Smooth muscle cell (in vitro differentiated cells): ENCODE results near the gene EVC. TPM values are rescaled to one million over a fixed set of nuclear protein-coding genes. Genes with fewer than 3 reads are reported as not detected.

ENCODE experiments used
- DNase-seq: peaks from one replicate; lab custom pipeline; 2025; ENCODE audit not compliant: unreplicated experiment; lab: John Stamatoyannopoulos, UW
- H2AFZ ChIP-seq: fragments of 200-600 bp; sonication (generic); 2 replicates; pipeline ENCODE4 v1.6.0; 2016; ENCODE audit warnings: antibody characterized with exemption, low read depth, mild to moderate bottlenecking
- H3F3A ChIP-seq: fragments of 200-600 bp; sonication (generic); 2 replicates; pipeline ENCODE4 v1.6.0; 2017; ENCODE audit warnings: antibody characterized with exemption, low read depth
- H3K27ac ChIP-seq: fragments of 200-600 bp; sonication (generic); 2 replicates; pipeline ENCODE4 v1.5.1; 2016; ENCODE audit warnings: low read depth, mild to moderate bottlenecking
- H3K27me3 ChIP-seq: fragments of 200-600 bp; sonication (generic); 2 replicates; pipeline ENCODE4 v1.6.1; 2016; ENCODE audit warnings: low read depth, mild to moderate bottlenecking
- H3K36me3 ChIP-seq: fragments of 200-600 bp; sonication (generic); 2 replicates; pipeline ENCODE4 v1.5.1; 2016; ENCODE audit warnings: low read depth
- H3K4me1 ChIP-seq: fragments of 200-600 bp; sonication (generic); 2 replicates; pipeline ENCODE4 v1.5.1; 2016; ENCODE audit warnings: low read depth
- H3K4me2 ChIP-seq: fragments of 200-600 bp; sonication (generic); 2 replicates; pipeline ENCODE4 v1.6.0; 2016; ENCODE audit warnings: mild to moderate bottlenecking
- H3K4me3 ChIP-seq: fragments of 200-600 bp; sonication (generic); 2 replicates; pipeline ENCODE4 v1.5.1; 2016; ENCODE audit warnings: mild to moderate bottlenecking
- H3K79me2 ChIP-seq: fragments of 200-600 bp; sonication (generic); 2 replicates; pipeline ENCODE4 v1.6.0; 2016; ENCODE audit warnings: low read depth, mild to moderate bottlenecking
- H3K9ac ChIP-seq: fragments of 200-600 bp; sonication (generic); 2 replicates; pipeline ENCODE4 v1.6.0; 2016; ENCODE audit warnings: low read depth
- H3K9me3 ChIP-seq: fragments of 200-600 bp; sonication (generic); replicated peaks from 2 replicates; pipeline ENCODE4 v1.5.1; 2016; ENCODE audit warnings: low read depth
- H4K20me1 ChIP-seq: fragments of 200-600 bp; sonication (generic); 2 replicates; pipeline ENCODE4 v1.6.0; 2016; ENCODE audit warnings: low read depth
- WGBS: methylation state at CpG from one replicate; pipeline ENCODE4 v1.1.7; 2016; ENCODE audit warnings: low lambda C conversion rate; 5-methylcytosine and 5-hydroxymethylcytosine counted together
- polyA plus RNA-seq: library from polyadenylated mRNA; unstranded; fragments of >200 nt; fragmentation: Nextera tagmentation; extraction: Ambion mirVana; gene quantifications from 2 replicates; pipeline ENCODE4 v1.2.1, GENCODE V29; 2016
- total RNA-seq: library from RNA; depleted of rRNA; stranded (reverse); fragments of >200 nt; gene quantifications from 2 replicates; pipeline ENCODE4 v1.2.3, GENCODE V29; 2014
- TF ChIP-seq, protein P1 (sequence below): fragments of 200-600 bp; sonication (generic); IDR thresholded peaks from 2 replicates; pipeline ENCODE4 v1.5.1; 2017; ENCODE audit warnings: borderline replicate concordance, mild to moderate bottlenecking, antibody characterized with exemption; ENCODE audit not compliant: insufficient read depth, poor library complexity, severe bottlenecking

The EVC gene
- total and polyA plus RNA-seq, 2 experiments from 2014 or later, result 7.5 to 15.5 TPM

DNA sequence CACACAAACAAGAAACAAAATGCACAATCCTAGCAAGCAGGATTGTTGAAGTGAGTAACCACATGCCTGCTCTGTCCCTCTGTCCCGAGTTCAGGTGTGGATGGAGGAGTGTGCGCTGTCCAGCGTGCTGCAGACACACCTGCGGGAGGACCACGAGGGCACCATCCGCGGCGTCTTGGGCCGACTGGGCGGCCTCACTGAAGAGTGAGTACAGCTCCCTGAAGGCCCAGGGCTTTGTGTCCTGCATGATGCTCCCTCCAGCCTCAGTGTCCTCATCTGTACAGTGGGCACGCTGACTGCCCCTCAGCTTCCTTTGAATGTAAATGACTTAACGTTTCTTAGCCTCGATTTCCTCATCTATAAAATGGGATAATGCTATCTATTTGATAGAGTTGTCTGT lies 82.5 kb downstream of the EVC start:
- Histone ChIP-seq H3K9me3 (no peaks in the 10 kb centered on the region), H3K79me2 (no peaks in the 10 kb centered on the region), H3K4me3 (no peak overlapping the region), H4K20me1 (no peaks in the 10 kb centered on the region), H2AFZ (no peak overlapping the region), H3K27me3 (no peaks in the 10 kb centered on the region), H3K36me3 (peaks cover 4% of the 10 kb centered on the region), H3K4me1 (no peaks in the 10 kb centered on the region), H3K27ac (no peak overlapping the region), H3K4me2 (no peak overlapping the region), H3F3A (no peaks in the 10 kb centered on the region), H3K9ac (no peak overlapping the region)
- TF ChIP-seq, protein P1, sequence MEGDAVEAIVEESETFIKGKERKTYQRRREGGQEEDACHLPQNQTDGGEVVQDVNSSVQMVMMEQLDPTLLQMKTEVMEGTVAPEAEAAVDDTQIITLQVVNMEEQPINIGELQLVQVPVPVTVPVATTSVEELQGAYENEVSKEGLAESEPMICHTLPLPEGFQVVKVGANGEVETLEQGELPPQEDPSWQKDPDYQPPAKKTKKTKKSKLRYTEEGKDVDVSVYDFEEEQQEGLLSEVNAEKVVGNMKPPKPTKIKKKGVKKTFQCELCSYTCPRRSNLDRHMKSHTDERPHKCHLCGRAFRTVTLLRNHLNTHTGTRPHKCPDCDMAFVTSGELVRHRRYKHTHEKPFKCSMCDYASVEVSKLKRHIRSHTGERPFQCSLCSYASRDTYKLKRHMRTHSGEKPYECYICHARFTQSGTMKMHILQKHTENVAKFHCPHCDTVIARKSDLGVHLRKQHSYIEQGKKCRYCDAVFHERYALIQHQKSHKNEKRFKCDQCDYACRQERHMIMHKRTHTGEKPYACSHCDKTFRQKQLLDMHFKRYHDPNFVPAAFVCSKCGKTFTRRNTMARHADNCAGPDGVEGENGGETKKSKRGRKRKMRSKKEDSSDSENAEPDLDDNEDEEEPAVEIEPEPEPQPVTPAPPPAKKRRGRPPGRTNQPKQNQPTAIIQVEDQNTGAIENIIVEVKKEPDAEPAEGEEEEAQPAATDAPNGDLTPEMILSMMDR, result no peak
- WGBS, result 96% methylated on average over 13 of the region's 13 CpGs
- DNase-seq, result no peak

DNA sequence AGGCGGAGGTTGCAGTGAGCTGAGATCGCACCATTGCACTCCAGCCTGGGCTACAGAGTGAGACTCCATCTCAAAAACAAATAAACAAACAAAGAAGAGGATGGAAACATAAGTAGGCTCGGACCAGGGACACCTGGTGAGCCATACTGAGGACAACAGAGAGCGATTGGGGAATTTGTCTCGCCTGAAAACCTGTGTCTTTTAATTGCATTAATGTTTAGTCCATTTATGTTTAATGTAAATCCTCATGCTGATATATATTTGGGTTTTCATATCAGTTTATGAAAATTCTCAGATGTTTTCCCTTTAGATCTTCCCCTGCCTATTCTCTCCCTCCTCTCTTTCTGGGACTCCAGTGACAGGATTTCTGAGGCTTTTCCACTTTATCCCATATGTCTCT lies 84.6 kb downstream of the EVC start:
- H4K20me1 ChIP-seq, result no peaks in the 10 kb centered on the region
- no peaks in the 10 kb centered on the region for H3K9me3 ChIP-seq
- no peak overlapping the region for H3K4me2 ChIP-seq
- DNase-seq, result no peak
- H2AFZ ChIP-seq, result no peak overlapping the region
- peaks cover 4% of the 10 kb centered on the region for H3K36me3 ChIP-seq
- H3K79me2 ChIP-seq, result no peaks in the 10 kb centered on the region
- no peak overlapping the region for H3K4me3 ChIP-seq
- 98% methylated on average over 5 of the region's 5 CpGs for WGBS
- H3K27me3 ChIP-seq, result no peaks in the 10 kb centered on the region
- no peaks in the 10 kb centered on the region for H3K4me1 ChIP-seq
- no peak overlapping the region for H3K27ac ChIP-seq
- H3F3A ChIP-seq, result no peaks in the 10 kb centered on the region
- no peak overlapping the region for H3K9ac ChIP-seq
- TF ChIP-seq, protein P1, result no peak

DNA sequence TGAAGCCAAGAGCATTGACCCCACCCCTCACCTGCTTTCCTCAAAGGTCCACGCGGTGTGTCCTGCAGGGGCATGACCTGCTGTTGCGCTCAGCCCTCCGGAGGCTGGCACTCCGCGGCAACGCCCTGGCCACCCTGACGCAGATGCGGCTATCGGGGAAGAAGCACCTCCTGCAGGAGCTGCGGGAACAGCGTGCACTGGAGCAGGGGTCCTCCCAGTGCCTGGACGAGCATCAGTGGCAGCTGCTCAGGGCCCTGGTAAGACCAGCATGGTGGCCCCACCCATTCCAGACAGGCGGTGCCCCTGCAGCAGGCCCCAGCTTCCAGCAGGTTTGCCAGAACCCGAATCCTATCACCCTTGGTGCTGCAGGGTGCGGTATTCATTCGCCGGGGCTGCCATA lies 86.0 kb downstream of the EVC start:
- H3K79me2 ChIP-seq, result no peaks in the 10 kb centered on the region
- 98% methylated on average over 18 of the region's 18 CpGs for WGBS
- no peak for DNase-seq

DNA sequence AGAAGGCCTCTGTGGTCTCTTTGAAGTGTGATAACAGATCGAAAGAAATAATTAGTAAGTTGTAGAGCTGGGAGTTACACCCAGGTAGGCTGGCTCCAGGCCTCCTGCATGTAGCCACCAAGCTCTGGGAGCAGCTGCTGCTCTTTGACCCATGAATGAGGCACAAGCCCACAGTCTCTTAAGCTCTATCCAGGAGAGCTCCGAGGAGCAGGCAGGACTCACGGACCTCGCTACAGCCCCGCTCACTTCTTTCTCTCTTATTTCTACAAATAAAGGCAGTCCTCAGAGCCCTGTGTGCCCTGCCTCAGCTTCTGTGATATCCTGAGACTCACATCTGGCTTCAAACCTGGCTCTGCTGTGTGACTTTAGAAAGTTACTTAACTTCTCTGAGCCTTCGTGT lies 86.9 kb downstream of the EVC start:
- no peaks in the 10 kb centered on the region for H3F3A ChIP-seq
- DNase-seq, result no peak
- H3K9me3 ChIP-seq, result no peaks in the 10 kb centered on the region
- no peak overlapping the region for H2AFZ ChIP-seq
- WGBS, result 96% methylated on average over 6 of the region's 6 CpGs
- H3K36me3 ChIP-seq, result no peaks in the 10 kb centered on the region
- H3K4me1 ChIP-seq, result no peaks in the 10 kb centered on the region
- no peaks in the 10 kb centered on the region for H3K79me2 ChIP-seq
- H3K27ac ChIP-seq, result no peak overlapping the region
- no peak overlapping the region for H3K4me2 ChIP-seq
- no peak overlapping the region for H3K9ac ChIP-seq
- TF ChIP-seq, protein P1, result no peak
- H3K27me3 ChIP-seq, result no peaks in the 10 kb centered on the region
- H4K20me1 ChIP-seq, result no peaks in the 10 kb centered on the region
- no peak overlapping the region for H3K4me3 ChIP-seq

More for the DNA sequence above, 86.0 kb downstream of the EVC start:
- Histone ChIP-seq H3F3A (no peaks in the 10 kb centered on the region), H2AFZ (no peak overlapping the region), H3K4me3 (no peak overlapping the region), H3K4me1 (no peaks in the 10 kb centered on the region), H3K27ac (no peak overlapping the region), H3K27me3 (no peaks in the 10 kb centered on the region), H3K36me3 (peaks cover 4% of the 10 kb centered on the region), H4K20me1 (no peaks in the 10 kb centered on the region), H3K9me3 (no peaks in the 10 kb centered on the region), H3K4me2 (no peak overlapping the region), H3K9ac (no peak overlapping the region)
- TF ChIP-seq, protein P1, result no peak
